ENCODE results near the gene PAMR1.

Gene PAMR1

GRCh38 chr11:35387111-35387982, 138.1 kb downstream of the PAMR1 start:
- no peak for DNase-seq
- in situ Hi-C loops (cut with MboI; ENCODE audit: low pct_unique_long_range_greater_than_20kb, low sequenced_read_pairs) = no loop called here

- in situ Hi-C loops (cut with MboI; ENCODE audit: low pct_unique_long_range_greater_than_20kb, low sequenced_read_pairs) = no loop called here
- no peak for DNase-seq
Observed at GRCh38 chr11:35383953-35384352, 141.5 kb downstream of the PAMR1 start.
